Measurements from ENCODE around the gene NDUFS6. TPM values are rescaled to one million over a fixed set of nuclear protein-coding genes. Genes with fewer than 3 reads are reported as not detected.

Gene NDUFS6
- total and polyA plus RNA-seq, 7 donors = 48.3 to 177 (median 61.5) TPM

Other genes with a start within 250 kb of the NDUFS6 start
- gene MRPL36, start 1.6 kb upstream of the NDUFS6 start, total RNA-seq = 100 to 1,000 TPM in 1 of 4 donors, 10 to 100 TPM in 3; 61.6 to 111 (median 87.0) TPM
- 100 to 1,000 TPM; 161 to 216 (median 174) TPM for gene MRPL36, start 1.6 kb upstream of the NDUFS6 start, polyA plus RNA-seq
- gene IRX4, start 81.5 kb downstream of the NDUFS6 start, total RNA-seq = under 1 TPM in 2 of 4 donors, not detected in 2; 0.48 to 0.65 TPM
- under 1 TPM in 1 of 3 donors, not detected in 2; 0.05 TPM for gene IRX4, start 81.5 kb downstream of the NDUFS6 start, polyA plus RNA-seq